B cell (primary cell): ENCODE results near the gene GARRE1. TPM values are rescaled to one million over a fixed set of nuclear protein-coding genes. Genes with fewer than 3 reads are reported as not detected.

Source experiments
- ATAC-seq: fragments of 200-7000 bp; cut with Tn5 transposase; one replicate; pipeline ENCODE4 v1.10.0; 2021; ENCODE audit warnings: low read depth, mild to moderate bottlenecking, moderate number of reproducible peaks, moderate library complexity
- CTCF ChIA-PET: fragments of 350-600 bp; sonication (Branson Sonifier 250); formaldehyde crosslinking; loops from one replicate; lab custom pipeline; 2021; ENCODE audit warnings: antibody characterized with exemption, inconsistent platforms; lab: Charles Lee
- POLR2A ChIA-PET: fragments of 350-600 bp; sonication (Branson Sonifier 250); formaldehyde crosslinking; loops from one replicate; lab custom pipeline; 2021; ENCODE audit warnings: antibody characterized with exemption; lab: Charles Lee
- DNase-seq: peaks from one replicate; pipeline ENCODE4 v3.0.0; 2013
- H2AFZ ChIP-seq: 2 replicates; pipeline ENCODE4 v1.6.1; 2012; ENCODE audit warnings: mild to moderate bottlenecking, low read depth, low read length; ENCODE audit not compliant: insufficient read depth, poor library complexity, severe bottlenecking
- H3K27ac ChIP-seq, 2 donors: 1 replicate in 1 of 2; 2 replicates in 1 of 2; pipeline ENCODE4 v1.5.1; 2012 to 2013; ENCODE audit warnings: low read length in 2 of 2, mild to moderate bottlenecking in 2 of 2, moderate library complexity in 1 of 2
- H3K27me3 ChIP-seq, 4 experiments: fragments of 200-600 bp in 1 of 4; sonication (generic) in 1 of 4; replicated peaks in 1 of 4; 1 replicate in 2 of 4; 2 replicates in 2 of 4; pipeline versions ENCODE4 v1.6.1 to v1.7.0; 2013 to 2016; ENCODE audit warnings: low read length in 3 of 4, mild to moderate bottlenecking in 2 of 4, mixed read lengths in 1 of 4, moderate library complexity in 1 of 4; ENCODE audit not compliant: insufficient read depth in 4 of 4, control insufficient read depth in 3 of 4; ENCODE audit errors: control extremely low read depth in 1 of 4
- H3K36me3 ChIP-seq, 2 experiments: replicated peaks in 1 of 2; 1 replicate in 1 of 2; 2 replicates in 1 of 2; pipeline versions ENCODE4 v1.6.1 to v1.7.1; 2013; ENCODE audit warnings: low read length in 1 of 2; ENCODE audit not compliant: insufficient read depth in 2 of 2, control insufficient read depth in 1 of 2; ENCODE audit errors: control extremely low read depth in 1 of 2, extremely low read depth in 1 of 2
- H3K4me1 ChIP-seq, 2 donors: fragments of 200-600 bp in 1 of 2; sonication (generic) in 1 of 2; 1 replicate in 1 of 2; 2 replicates in 1 of 2; pipeline versions ENCODE4 v1.5.1 to v1.6.1; 2013 to 2017; ENCODE audit warnings: low read length in 2 of 2; ENCODE audit not compliant: control insufficient read depth in 2 of 2, insufficient read depth in 2 of 2
- H3K4me2 ChIP-seq: replicated peaks from 2 replicates; pipeline ENCODE3; 2012; ENCODE audit warnings: mild to moderate bottlenecking, low read depth, low read length; ENCODE audit not compliant: poor library complexity, severe bottlenecking
- H3K4me3 ChIP-seq, 5 experiments: fragments of 200-600 bp in 1 of 5; sonication (generic) in 1 of 5; 1 replicate in 3 of 5; 2 replicates in 2 of 5; pipeline versions ENCODE4 v1.5.1 to v1.7.0; 2011 to 2016; ENCODE audit warnings: low read length in 4 of 5, mild to moderate bottlenecking in 4 of 5, low read depth in 2 of 5, control low read depth in 1 of 5, moderate library complexity in 1 of 5; ENCODE audit not compliant: insufficient read depth in 1 of 5; ENCODE audit errors: control extremely low read depth in 1 of 5, extremely low read depth in 1 of 5
- H3K79me2 ChIP-seq: fragments of 200-600 bp; sonication (generic); one replicate; pipeline ENCODE4 v1.6.0; 2016; ENCODE audit warnings: low read length; ENCODE audit not compliant: control insufficient read depth, insufficient read depth
- H3K9ac ChIP-seq: fragments of 200-600 bp; sonication (generic); 2 replicates; pipeline ENCODE4 v1.6.1; 2017; ENCODE audit warnings: mild to moderate bottlenecking, low read length, moderate library complexity
- H3K9me3 ChIP-seq, 3 donors: one replicate each; pipeline versions ENCODE4 v1.6.1 to v1.7.1; 2013; ENCODE audit warnings: low read length in 2 of 3; ENCODE audit not compliant: control insufficient read depth in 2 of 3, insufficient read depth in 1 of 3; ENCODE audit errors: control extremely low read depth in 1 of 3
- H4K20me1 ChIP-seq: 2 replicates; pipeline ENCODE4 v1.6.0; 2012; ENCODE audit warnings: mild to moderate bottlenecking, low read length; ENCODE audit not compliant: insufficient read depth, control insufficient read depth, poor library complexity, severe bottlenecking
- H3K27ac Mint-ChIP-seq: one replicate; pipeline ENCODE4 v1.8.0; 2021; ENCODE audit warnings: mixed read lengths
- H3K27me3 Mint-ChIP-seq: one replicate; pipeline ENCODE4 v1.8.0; 2021; ENCODE audit warnings: mixed read lengths
- H3K4me1 Mint-ChIP-seq: one replicate; pipeline ENCODE4 v1.8.0; 2021; ENCODE audit warnings: mixed read lengths
- H3K4me3 Mint-ChIP-seq: one replicate; pipeline ENCODE4 v1.8.0; 2021; ENCODE audit warnings: mixed read lengths
- H3K9me3 Mint-ChIP-seq: one replicate; pipeline ENCODE4 v1.8.0; 2022; ENCODE audit warnings: mixed read lengths; ENCODE audit not compliant: insufficient read depth
- EZH2 ChIP-seq: IDR thresholded peaks from 2 replicates; pipeline ENCODE4 v1.6.1; 2012; ENCODE audit warnings: borderline replicate concordance, low read depth, mild to moderate bottlenecking, moderate library complexity, low read length; ENCODE audit not compliant: insufficient read depth, poor library complexity, severe bottlenecking
- WGBS: methylation state at CpG from one replicate; pipeline ENCODE4 v1.1.5; 2013; ENCODE audit warnings: missing lambda C conversion rate; ENCODE audit not compliant: insufficient coverage; 5-methylcytosine and 5-hydroxymethylcytosine counted together
- intact Hi-C: fragments of 100-400 bp; cut with micrococcal nuclease; formaldehyde crosslinking; loops from one replicate; pipeline ENCODE4 v1.10.0; 2022
- polyA plus RNA-seq: library from polyadenylated mRNA; depleted of rRNA; stranded (reverse); fragments of >200 nt; gene quantifications from 2 replicates; pipeline ENCODE4 v1.2.3, GENCODE V29; 2012
- total RNA-seq, 2 donors: library from RNA; stranded (reverse); fragments of 120-200 nt in 1 of 2; gene quantifications; 1 replicate in 1 of 2; 2 replicates in 1 of 2; pipeline versions ENCODE4 v1.2.3 to v1.2.4, GENCODE V29; 2013 to 2022
- TF ChIP-seq, protein P1 (sequence below): fragments of 200-600 bp; IDR thresholded peaks from one replicate; pipeline ENCODE4 v1.8.0; 2022; ENCODE audit warnings: antibody characterized with exemption, mild to moderate bottlenecking

The GARRE1 gene
- total and polyA plus RNA-seq, 2 donors (not counting 1 experiment from before 2014, with no cell fraction given) = 26.3 to 55.6 TPM

DNA sequence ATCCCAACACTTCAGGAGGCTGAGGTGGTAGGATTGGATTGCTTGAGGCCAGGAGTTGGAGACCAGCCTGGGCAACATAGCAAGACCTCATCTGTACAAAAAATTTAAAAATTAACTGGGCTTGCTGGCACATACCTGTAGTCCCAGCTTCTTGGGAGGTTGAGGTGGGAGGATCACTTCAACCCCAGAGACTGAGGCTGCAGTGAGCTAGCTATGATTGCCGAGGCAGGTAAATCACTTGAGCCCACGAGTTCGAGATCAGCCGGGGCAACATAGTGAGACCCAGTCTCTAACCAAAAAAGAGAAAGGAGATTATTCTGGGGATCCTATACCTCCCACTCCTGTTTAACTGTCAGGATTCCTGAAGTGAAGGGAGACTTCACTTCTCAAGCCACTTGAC, 16.4 kb upstream of the GARRE1 start:
- no peaks in the 10 kb centered on the region for H3K79me2 ChIP-seq
- no peak overlapping the region for H3K9ac ChIP-seq
- WGBS = 100% methylated on average over 1 of the region's 4 CpGs
- H3K4me1 Mint-ChIP-seq = peaks cover 6% of the 10 kb centered on the region
- POLR2A ChIA-PET = no interaction called here
- ATAC-seq (no peak), DNase-seq (no peak)
- H2AFZ ChIP-seq = no peak overlapping the region
- intact Hi-C loops = no loop called here
- peaks cover 0 to 1% of the 10 kb centered on the region in 2 donors for H3K4me1 ChIP-seq
- no peak overlapping the region for H3K4me2 ChIP-seq
- no peak for TF ChIP-seq EZH2
- TF ChIP-seq, protein P1, sequence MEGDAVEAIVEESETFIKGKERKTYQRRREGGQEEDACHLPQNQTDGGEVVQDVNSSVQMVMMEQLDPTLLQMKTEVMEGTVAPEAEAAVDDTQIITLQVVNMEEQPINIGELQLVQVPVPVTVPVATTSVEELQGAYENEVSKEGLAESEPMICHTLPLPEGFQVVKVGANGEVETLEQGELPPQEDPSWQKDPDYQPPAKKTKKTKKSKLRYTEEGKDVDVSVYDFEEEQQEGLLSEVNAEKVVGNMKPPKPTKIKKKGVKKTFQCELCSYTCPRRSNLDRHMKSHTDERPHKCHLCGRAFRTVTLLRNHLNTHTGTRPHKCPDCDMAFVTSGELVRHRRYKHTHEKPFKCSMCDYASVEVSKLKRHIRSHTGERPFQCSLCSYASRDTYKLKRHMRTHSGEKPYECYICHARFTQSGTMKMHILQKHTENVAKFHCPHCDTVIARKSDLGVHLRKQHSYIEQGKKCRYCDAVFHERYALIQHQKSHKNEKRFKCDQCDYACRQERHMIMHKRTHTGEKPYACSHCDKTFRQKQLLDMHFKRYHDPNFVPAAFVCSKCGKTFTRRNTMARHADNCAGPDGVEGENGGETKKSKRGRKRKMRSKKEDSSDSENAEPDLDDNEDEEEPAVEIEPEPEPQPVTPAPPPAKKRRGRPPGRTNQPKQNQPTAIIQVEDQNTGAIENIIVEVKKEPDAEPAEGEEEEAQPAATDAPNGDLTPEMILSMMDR = no peak
- CTCF ChIA-PET = no interaction called here
- H3K27ac Mint-ChIP-seq = no peak overlapping the region
- peaks cover 0 to 1% (median 0%) of the 10 kb centered on the region in 3 donors for H3K9me3 ChIP-seq
- H3K4me3 ChIP-seq = no peak overlapping the region
- no peaks in the 10 kb centered on the region for H3K36me3 ChIP-seq
- no peaks in the 10 kb centered on the region for H3K27me3 Mint-ChIP-seq
- no peaks in the 10 kb centered on the region for H4K20me1 ChIP-seq
- H3K9me3 Mint-ChIP-seq = no peaks in the 10 kb centered on the region
- no peaks in the 10 kb centered on the region for H3K27me3 ChIP-seq
- no peak overlapping the region for H3K27ac ChIP-seq
- H3K4me3 Mint-ChIP-seq = no peak overlapping the region

DNA sequence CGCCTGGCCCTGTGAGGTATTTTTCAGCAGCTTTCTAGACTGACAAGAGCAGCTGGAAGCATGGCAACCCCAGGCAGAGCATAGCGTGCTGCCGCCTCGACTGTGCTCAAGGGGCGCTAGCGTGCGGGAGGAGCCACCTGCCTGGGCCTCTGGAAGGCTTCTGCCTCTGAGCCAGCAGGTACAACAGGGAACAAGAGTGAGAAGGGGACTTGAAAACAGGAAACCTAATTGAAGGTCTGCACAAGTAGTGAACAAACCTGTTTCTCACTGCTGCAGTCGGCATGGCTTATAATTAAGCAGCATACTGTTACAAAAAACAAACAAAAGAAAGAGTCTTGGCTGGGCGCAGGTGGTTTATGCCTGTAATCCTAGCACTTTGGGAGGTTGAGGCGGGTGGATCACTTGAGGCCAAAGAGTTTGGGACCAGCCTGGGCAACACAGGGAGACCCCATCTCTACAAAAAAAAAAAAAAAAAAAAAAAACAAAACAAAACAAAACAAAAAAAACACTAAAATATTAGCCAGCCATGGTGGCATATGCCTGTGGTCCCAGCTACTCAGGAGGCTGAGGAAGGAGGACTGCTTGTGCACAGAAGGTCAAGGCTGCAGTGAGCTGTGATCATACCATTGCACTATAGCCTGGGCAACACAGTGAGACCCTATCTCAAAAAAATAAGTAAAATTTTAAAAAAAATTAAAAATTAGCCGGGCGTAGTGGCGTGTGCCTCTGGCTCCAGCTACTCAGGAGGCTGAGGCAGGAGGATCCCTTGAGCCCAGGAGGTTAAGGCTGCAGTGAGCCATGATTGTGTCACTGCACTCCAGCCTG, 12.6 kb upstream of the GARRE1 start:
- H3K27me3 Mint-ChIP-seq = no peaks in the 10 kb centered on the region

More for the DNA sequence above, 12.6 kb upstream of the GARRE1 start:
- peak; percentile 31 for DNase-seq
- Histone ChIP-seq H3K27ac (no peak overlapping the region), H3K4me1 (no peaks in the 10 kb centered on the region), H3K79me2 (no peaks in the 10 kb centered on the region), H3K9me3 (no peaks in the 10 kb centered on the region), H3K4me3 (no peak overlapping the region), H2AFZ (no peak overlapping the region), H3K36me3 (no peaks in the 10 kb centered on the region), H3K27me3 (no peaks in the 10 kb centered on the region), H4K20me1 (no peaks in the 10 kb centered on the region), H3K4me2 (no peak overlapping the region), H3K9ac (no peak overlapping the region)
- Mint-ChIP-seq H3K4me3 (no peak overlapping the region), H3K4me1 (peaks cover 3% of the 10 kb centered on the region), H3K9me3 (no peaks in the 10 kb centered on the region), H3K27ac (peak overlapping the region; percentile 56)
- POLR2A ChIA-PET = no interaction called here
- peak; percentile 45 for ATAC-seq
- CTCF ChIA-PET = interaction anchor here (1.0 kb wide), 1 partner anchor 88 kb away, joined by 4 read pairs; no protein-coding TSS in a partner anchor
- TF ChIP-seq, protein P1 = no peak
- no peak for TF ChIP-seq EZH2
- intact Hi-C loops = no loop called here
- WGBS = 64% methylated on average over 10 of the region's 13 CpGs
